Endothelial cell of umbilical vein (primary cell): ENCODE data around the gene ITPRIP.

Experiments
- CTCF ChIP-seq, 2 donors: IDR thresholded peaks; 1 replicate in 1 of 2; 2 replicates in 1 of 2; pipeline ENCODE4 v1.5.1; 2011; ENCODE audit warnings: low read length in 2 of 2, mild to moderate bottlenecking in 2 of 2, moderate library complexity in 2 of 2, control low read depth in 1 of 2, inconsistent platforms in 1 of 2, low read depth in 1 of 2; ENCODE audit not compliant: insufficient read depth in 1 of 2; ENCODE audit errors: extremely low read depth in 1 of 2
- EZH2 ChIP-seq: IDR thresholded peaks from 2 replicates; pipeline ENCODE4 v1.6.1; 2012; ENCODE audit warnings: borderline replicate concordance, low read depth, mild to moderate bottlenecking, moderate library complexity, low read length, inconsistent platforms; ENCODE audit not compliant: severe bottlenecking
- JUN ChIP-seq: IDR thresholded peaks from 2 replicates; pipeline ENCODE4 v1.6.1; 2011; ENCODE audit warnings: borderline replicate concordance, low read depth; ENCODE audit not compliant: insufficient read length, insufficient read depth
- MYC ChIP-seq: IDR thresholded peaks from one replicate; pipeline ENCODE4 v1.6.1; 2011; ENCODE audit warnings: mild to moderate bottlenecking, low read depth, low read length
- POLR2A ChIP-seq: IDR thresholded peaks from 2 replicates; pipeline ENCODE4 v1.6.1; 2012; ENCODE audit warnings: low read depth, mild to moderate bottlenecking, control low read depth, low read length
- POLR2AphosphoS5 ChIP-seq: IDR thresholded peaks from 2 replicates; pipeline ENCODE4 v1.6.1; 2012; ENCODE audit warnings: low read depth, mild to moderate bottlenecking, control low read depth, low read length, moderate library complexity; ENCODE audit not compliant: insufficient read depth

GRCh38 chr10:104321725-104322415 is 16.4 kb downstream of the ITPRIP start:
- TF ChIP-seq CTCF (IDR thresholded peaks at IDR 0.05; ENCODE audit: extremely low read depth in 1 of 2, insufficient read depth in 1 of 2, low read depth in 1 of 2, low read length in 2 of 2) (no peak), EZH2 (no peak), MYC (no peak), POLR2A (no peak), JUN (no peak), POLR2AphosphoS5 (no peak)
